ENCODE measurements around the gene TIPARP. TPM values are rescaled to one million over a fixed set of nuclear protein-coding genes. Genes with fewer than 3 reads are reported as not detected.

Gene TIPARP
- total RNA-seq, 1 donor = 213 TPM

- Histone ChIP-seq H3K4me1 (ENCODE audit: insufficient read depth, low read length) (peaks cover 59% of the 10 kb centered on the region), H3K4me3 (ENCODE audit: low read length) (no peak overlapping the region), H3K9me3 (ENCODE audit: low read depth, low read length) (no peaks in the 10 kb centered on the region), H3K27me3 (ENCODE audit: insufficient read depth, low read length) (no peaks in the 10 kb centered on the region)
Observed at GRCh38 chr3:156680243-156680914, 6.0 kb downstream of the TIPARP start.

- H3K27me3 ChIP-seq (ENCODE audit: insufficient read depth, low read length) = no peaks in the 10 kb centered on the region
- no peaks in the 10 kb centered on the region for H3K9me3 ChIP-seq (ENCODE audit: low read depth, low read length)
- H3K4me3 ChIP-seq (ENCODE audit: low read length) = no peak overlapping the region
- H3K4me1 ChIP-seq (ENCODE audit: insufficient read depth, low read length) = peaks cover 61% of the 10 kb centered on the region
Observed at GRCh38 chr3:156681002-156681401, 6.6 kb downstream of the TIPARP start.

GRCh38 chr3:156682501-156682900 is 8.1 kb downstream of the TIPARP start:
- no peak overlapping the region for H3K4me3 ChIP-seq (ENCODE audit: low read length)
- H3K9me3 ChIP-seq (ENCODE audit: low read depth, low read length) = no peaks in the 10 kb centered on the region
- H3K27me3 ChIP-seq (ENCODE audit: insufficient read depth, low read length) = no peaks in the 10 kb centered on the region
- peaks cover 49% of the 10 kb centered on the region for H3K4me1 ChIP-seq (ENCODE audit: insufficient read depth, low read length)

- Histone ChIP-seq H3K4me1 (ENCODE audit: insufficient read depth, low read length) (peaks cover 44% of the 10 kb centered on the region), H3K4me3 (ENCODE audit: low read length) (no peak overlapping the region), H3K27me3 (ENCODE audit: insufficient read depth, low read length) (no peaks in the 10 kb centered on the region), H3K9me3 (ENCODE audit: low read depth, low read length) (no peaks in the 10 kb centered on the region)
Observed at GRCh38 chr3:156682963-156683362, 8.6 kb downstream of the TIPARP start.

GRCh38 chr3:156685198-156685597 is 10.8 kb downstream of the TIPARP start:
- no peak overlapping the region for H3K4me3 ChIP-seq (ENCODE audit: low read length)
- H3K4me1 ChIP-seq (ENCODE audit: insufficient read depth, low read length) = peaks cover 40% of the 10 kb centered on the region
- H3K27me3 ChIP-seq (ENCODE audit: insufficient read depth, low read length) = no peaks in the 10 kb centered on the region
- H3K9me3 ChIP-seq (ENCODE audit: low read depth, low read length) = no peaks in the 10 kb centered on the region

- no peak overlapping the region for H3K4me3 ChIP-seq (ENCODE audit: low read length)
- H3K27me3 ChIP-seq (ENCODE audit: insufficient read depth, low read length) = no peaks in the 10 kb centered on the region
- no peaks in the 10 kb centered on the region for H3K9me3 ChIP-seq (ENCODE audit: low read depth, low read length)
- H3K4me1 ChIP-seq (ENCODE audit: insufficient read depth, low read length) = peaks cover 34% of the 10 kb centered on the region
Observed at GRCh38 chr3:156685752-156686151, 11.4 kb downstream of the TIPARP start.

GRCh38 chr3:156687023-156687422 is 12.6 kb downstream of the TIPARP start:
- Histone ChIP-seq H3K4me1 (ENCODE audit: insufficient read depth, low read length) (peaks cover 25% of the 10 kb centered on the region), H3K9me3 (ENCODE audit: low read depth, low read length) (no peaks in the 10 kb centered on the region), H3K4me3 (ENCODE audit: low read length) (no peak overlapping the region), H3K27me3 (ENCODE audit: insufficient read depth, low read length) (no peaks in the 10 kb centered on the region)

GRCh38 chr3:156688632-156689452 is 14.5 kb downstream of the TIPARP start:
- peaks cover 20% of the 10 kb centered on the region for H3K4me1 ChIP-seq (ENCODE audit: insufficient read depth, low read length)
- no peak overlapping the region for H3K4me3 ChIP-seq (ENCODE audit: low read length)
- H3K9me3 ChIP-seq (ENCODE audit: low read depth, low read length) = no peaks in the 10 kb centered on the region
- no peaks in the 10 kb centered on the region for H3K27me3 ChIP-seq (ENCODE audit: insufficient read depth, low read length)

- H3K27me3 ChIP-seq (ENCODE audit: insufficient read depth, low read length) = no peaks in the 10 kb centered on the region
- peaks cover 16% of the 10 kb centered on the region for H3K4me1 ChIP-seq (ENCODE audit: insufficient read depth, low read length)
- no peaks in the 10 kb centered on the region for H3K9me3 ChIP-seq (ENCODE audit: low read depth, low read length)
- no peak overlapping the region for H3K4me3 ChIP-seq (ENCODE audit: low read length)
Observed at GRCh38 chr3:156689608-156690007, 15.2 kb downstream of the TIPARP start.

- Histone ChIP-seq H3K4me3 (ENCODE audit: low read length) (no peak overlapping the region), H3K4me1 (ENCODE audit: insufficient read depth, low read length) (peaks cover 4% of the 10 kb centered on the region), H3K9me3 (ENCODE audit: low read depth, low read length) (no peaks in the 10 kb centered on the region), H3K27me3 (ENCODE audit: insufficient read depth, low read length) (no peaks in the 10 kb centered on the region)
Observed at GRCh38 chr3:156691920-156692319, 17.5 kb downstream of the TIPARP start.

- H3K4me1 ChIP-seq (ENCODE audit: insufficient read depth, low read length) = peaks cover 4% of the 10 kb centered on the region
- H3K9me3 ChIP-seq (ENCODE audit: low read depth, low read length) = no peaks in the 10 kb centered on the region
- no peaks in the 10 kb centered on the region for H3K27me3 ChIP-seq (ENCODE audit: insufficient read depth, low read length)
- H3K4me3 ChIP-seq (ENCODE audit: low read length) = no peak overlapping the region
Observed at GRCh38 chr3:156693166-156693565, 18.8 kb downstream of the TIPARP start.

GRCh38 chr3:156694536-156694935 is 20.1 kb downstream of the TIPARP start:
- Histone ChIP-seq H3K4me3 (ENCODE audit: low read length) (no peak overlapping the region), H3K4me1 (ENCODE audit: insufficient read depth, low read length) (peaks cover 3% of the 10 kb centered on the region), H3K27me3 (ENCODE audit: insufficient read depth, low read length) (no peaks in the 10 kb centered on the region), H3K9me3 (ENCODE audit: low read depth, low read length) (no peaks in the 10 kb centered on the region)

- Histone ChIP-seq H3K9me3 (ENCODE audit: low read depth, low read length) (no peaks in the 10 kb centered on the region), H3K4me1 (ENCODE audit: insufficient read depth, low read length) (peaks cover 31% of the 10 kb centered on the region), H3K27me3 (ENCODE audit: insufficient read depth, low read length) (no peaks in the 10 kb centered on the region), H3K4me3 (ENCODE audit: low read length) (no peak overlapping the region)
Observed at GRCh38 chr3:156702367-156702766, 28.0 kb downstream of the TIPARP start.

GRCh38 chr3:156704370-156705036 is 30.1 kb downstream of the TIPARP start:
- no peak overlapping the region for H3K4me3 ChIP-seq (ENCODE audit: low read length)
- H3K27me3 ChIP-seq (ENCODE audit: insufficient read depth, low read length) = no peaks in the 10 kb centered on the region

More at GRCh38 chr3:156704370-156705036, 30.1 kb downstream of the TIPARP start:
- H3K4me1 ChIP-seq (ENCODE audit: insufficient read depth, low read length) = peaks cover 31% of the 10 kb centered on the region
- no peaks in the 10 kb centered on the region for H3K9me3 ChIP-seq (ENCODE audit: low read depth, low read length)

All from mononuclear cell (primary cell).